GM21717 (cell line): Measurements from ENCODE around the gene GFRA4.

Source experiments
- ATAC-seq: cut with Tn5 transposase; IDR thresholded peaks from one replicate; pipeline ENCODE4 v1.9.1; 2021; ENCODE audit warnings: mild to moderate bottlenecking, moderate library complexity; ENCODE audit not compliant: unreplicated experiment

GFRA4 gene

DNA sequence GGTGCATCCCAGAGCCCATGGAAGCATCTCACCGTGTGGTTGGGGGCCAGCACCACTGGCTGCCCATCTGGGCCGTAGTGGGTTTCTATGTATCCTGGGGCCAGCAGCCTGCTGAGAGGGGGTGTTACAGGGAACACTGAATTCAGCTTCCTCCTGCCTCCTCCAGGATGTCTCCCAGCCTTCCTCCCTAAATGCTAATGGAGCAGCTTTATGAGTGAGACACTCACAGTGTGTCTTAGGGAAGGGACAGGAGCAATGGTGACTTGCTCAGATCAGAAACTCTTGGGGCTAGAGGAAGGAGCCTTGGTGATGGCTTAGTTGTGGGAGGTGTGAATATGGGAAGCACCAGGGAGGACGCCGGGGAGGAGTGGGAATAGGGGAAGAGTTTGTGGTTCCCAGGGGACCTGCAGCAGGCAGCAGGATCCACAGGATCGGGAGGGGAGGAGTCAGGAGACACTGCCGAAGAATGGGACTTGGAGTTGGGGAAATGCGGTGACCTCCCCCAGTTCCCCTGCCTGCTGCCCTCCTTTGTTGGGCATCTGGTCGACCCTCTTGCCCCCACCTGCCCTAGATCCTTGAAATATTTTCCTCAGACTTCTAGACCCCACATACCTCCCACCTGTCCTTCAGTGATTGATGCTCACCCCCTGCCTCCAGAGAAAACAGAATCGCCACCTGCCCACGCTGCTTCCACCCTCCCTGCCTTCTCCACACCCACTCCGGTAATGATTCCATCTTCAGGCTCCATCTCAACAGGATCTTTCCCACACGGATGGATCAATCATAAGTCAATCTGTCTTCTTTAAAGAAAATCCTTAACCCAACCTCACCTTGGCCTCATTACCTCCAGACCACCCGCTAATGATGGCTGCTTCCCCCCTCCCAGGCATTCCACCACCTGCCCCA is 12.0 kb upstream of the GFRA4 start:
- no peak for ATAC-seq

DNA sequence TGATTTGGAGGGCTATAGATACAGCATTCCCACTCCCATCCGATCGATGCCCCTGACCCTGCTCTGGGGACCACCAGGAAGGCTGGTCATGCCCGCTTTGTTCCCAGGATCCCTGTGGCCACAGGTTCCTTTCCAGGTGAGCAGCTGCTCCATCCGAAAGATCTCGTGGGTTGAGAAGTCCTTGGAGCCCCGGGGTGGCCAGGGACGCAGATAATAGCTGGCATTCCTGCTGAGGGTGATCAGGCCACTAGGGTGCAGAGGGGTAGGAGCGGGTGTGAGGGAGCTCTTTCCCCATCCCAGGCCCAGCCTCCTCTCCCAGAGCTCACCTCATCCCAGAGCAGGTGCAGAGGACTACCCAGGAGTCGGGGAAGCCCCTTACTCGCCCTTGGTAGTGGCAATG is 11.2 kb upstream of the GFRA4 start:
- no peak for ATAC-seq

DNA sequence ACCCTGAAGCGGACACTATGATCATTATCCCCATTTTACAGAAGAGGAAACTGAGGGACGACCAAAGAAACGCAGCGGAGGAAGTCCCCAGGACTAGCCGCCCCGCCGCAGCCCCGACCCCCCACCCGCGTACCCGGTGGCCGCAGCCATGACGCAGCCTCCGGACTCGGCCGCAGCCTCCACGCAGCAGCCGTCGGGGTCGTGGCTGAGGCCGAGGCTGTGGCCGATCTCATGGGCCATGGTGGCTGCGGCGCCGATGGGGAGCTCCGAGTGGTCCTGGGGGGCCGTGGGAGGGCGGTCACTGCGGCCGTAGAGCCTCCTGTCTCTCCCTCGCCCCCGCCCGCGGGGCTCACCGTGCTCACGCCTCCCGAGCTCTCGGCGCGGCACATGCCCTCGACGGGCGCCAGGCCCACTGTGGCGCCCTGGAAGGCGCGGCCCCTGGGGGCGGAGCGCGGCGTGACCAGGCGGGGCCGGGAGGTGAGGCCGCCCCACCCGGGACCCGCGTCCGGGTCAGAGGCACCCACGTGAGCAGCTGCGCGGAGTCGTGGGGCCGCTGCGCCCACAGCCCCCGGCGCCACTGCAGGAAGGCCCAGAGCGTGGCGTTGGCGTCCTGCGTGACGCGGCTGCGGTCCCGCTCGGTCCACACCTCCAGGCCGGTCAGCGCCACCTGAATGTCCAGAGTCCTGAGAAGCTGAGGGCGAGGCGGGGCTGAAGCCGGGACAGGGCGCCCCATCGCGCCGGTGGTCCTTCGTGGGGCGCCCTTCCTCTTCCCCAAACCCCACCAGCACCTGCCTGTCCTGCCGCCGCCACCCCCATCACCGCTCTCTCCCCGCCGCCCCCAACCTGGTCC is 10.2 kb upstream of the GFRA4 start:
- no peak for ATAC-seq

DNA sequence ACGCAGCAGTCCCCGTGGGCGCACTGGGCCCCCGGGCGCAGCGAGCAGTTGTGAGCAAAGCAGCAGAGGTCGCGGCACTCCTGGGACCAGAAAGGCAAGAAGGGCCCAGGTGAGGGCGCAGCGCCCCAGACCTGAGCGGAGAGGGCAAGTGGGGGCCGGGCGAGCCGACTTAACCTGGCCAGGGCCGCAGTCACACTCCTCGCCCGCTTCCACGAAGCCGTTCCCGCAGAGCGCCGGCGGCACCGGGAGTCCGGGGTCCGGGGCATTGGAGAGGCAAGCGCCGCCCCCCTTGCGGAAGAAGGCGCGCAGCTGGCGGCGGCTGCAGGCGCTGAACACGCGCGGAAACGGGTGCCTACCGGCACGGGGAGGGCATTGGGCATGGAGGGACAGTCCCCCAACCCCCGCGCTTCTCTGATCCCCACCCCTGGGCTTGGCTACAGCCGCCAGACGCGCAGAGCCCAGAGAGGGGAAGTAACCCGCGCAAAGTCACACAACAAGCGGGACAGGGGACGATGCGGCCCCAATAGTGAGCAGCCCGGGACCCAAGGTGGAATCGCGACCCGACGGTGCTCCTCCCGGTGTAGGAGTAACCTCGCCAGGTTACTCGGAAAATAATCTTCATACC is 9.5 kb upstream of the GFRA4 start:
- ATAC-seq: no peak

DNA sequence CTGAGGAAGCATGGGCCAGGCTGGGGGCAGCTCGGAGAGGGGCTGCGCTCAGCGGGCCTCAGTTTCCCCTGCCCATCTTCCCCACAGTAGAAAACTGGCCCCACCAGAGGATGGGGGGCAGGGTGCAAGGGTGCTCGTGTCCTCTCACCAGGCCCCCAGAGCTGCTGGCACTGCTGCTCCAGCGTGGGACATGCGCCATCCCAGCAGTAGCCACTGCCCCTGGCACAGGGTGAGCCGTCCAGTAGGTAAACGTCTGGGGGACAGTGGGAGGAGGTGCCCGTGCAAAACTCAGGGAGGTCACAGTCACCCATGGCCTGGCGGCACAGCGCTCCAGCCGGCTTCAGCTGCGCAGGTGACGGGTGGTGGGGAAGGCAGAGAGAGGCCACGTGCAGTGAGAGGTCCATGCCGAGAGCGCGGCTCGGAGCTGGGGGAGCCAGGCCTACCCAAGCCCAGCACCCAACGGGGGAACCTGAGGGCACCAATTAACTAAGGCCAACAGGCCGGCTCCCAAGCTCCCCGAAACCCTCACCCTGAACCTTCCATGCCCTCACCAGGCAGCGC is 8.9 kb upstream of the GFRA4 start:
- no peak for ATAC-seq

DNA sequence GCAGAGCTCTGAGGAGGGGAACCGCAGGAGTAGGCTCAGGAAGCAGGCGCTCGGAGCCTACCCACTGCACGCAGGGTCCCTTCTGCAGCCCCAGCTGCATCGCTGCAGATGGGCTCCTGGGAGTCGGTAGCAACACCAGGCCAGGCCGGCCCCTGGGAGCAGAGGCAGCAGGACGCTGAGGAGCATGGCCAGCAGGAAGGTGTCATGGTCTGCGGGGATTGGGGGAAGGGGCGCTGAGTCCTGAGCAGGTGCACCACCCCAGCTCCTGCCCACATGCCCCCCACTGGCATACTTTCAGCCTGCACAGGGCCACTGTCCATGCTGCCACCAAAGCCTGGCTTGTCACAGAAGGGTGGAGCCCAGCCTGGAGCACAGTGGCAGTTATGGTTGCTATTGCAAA is 7.7 kb upstream of the GFRA4 start:
- no peak for ATAC-seq

DNA sequence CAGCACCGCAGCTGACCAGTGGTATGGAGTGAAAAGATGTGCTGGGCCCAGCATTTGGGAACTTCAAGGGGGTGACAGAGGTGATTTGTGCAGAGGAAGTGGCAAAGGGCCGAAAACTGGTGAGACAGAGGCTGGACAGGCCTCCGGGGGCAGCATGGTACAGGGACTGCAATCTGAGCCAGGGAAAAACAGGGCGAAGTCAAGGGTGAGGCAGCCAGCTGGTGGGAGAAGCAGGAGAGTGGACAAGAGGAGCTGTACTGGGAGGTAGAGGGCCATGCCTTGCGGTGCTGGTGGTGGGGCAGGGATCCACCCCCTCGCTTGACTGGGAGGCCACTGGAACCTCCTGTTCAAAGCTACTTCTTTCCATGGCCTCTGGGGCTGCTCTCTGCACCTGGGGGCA is 7.3 kb upstream of the GFRA4 start:
- no peak for ATAC-seq

DNA sequence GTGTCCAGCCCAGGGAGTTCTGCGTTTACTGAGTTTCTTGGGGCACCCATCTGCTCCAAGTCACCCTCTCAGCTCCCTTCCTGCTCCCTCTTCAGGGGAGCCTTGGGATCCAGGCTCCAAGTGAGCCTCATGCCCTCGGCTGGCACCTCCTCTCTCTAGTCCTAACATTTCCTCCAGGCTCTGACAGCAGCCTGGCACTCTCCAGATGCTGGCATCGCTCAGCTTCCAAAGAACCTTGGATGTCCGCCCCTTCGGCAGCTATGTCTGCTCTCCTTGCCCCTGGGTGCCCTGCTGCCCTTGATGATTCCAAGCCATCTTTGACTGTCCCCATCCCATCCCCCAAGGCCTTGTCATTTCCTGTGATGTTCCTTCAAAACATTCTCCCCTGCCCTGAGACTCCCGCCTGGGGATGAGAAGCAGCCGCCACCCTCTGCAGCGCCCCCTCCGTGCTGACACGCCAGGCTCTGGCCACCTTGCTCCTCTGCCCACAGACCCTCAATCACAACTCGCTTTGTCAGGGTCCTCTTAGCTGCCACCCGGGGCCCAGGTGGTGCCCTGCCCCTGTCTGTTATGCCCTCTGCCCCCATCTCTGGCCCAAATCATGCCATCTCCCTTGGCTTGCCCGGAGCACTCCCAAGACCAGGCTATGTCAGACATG is 6.6 kb upstream of the GFRA4 start:
- no peak for ATAC-seq

DNA sequence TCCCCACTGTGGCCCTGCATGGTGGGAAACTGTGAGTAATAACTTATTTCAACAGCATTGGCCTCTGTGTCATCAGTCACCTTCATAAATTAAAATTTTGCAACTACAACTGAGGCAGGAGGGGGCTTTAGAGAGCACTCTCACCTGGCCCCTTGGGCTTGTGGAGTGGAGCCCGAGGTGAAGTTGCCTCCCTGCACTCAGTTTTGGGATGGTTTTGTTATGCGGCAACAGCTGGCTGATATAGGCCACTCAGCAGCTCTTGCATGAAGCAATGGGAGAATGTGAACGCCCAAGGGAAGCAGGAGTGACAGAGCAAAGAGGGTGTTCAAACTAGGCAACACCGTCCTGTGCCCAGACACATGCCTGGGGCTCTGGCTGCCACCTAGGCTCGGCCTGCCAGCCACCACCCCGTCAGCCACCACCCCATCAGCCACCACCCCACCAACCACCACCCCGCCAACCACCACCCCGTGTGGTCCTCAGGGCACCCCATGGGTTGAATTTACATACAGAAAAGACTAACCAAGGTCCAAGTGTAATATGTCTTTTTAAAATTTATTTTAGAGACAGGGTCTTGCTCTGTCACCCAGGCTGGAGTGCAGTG is 4.3 kb upstream of the GFRA4 start:
- ATAC-seq: no peak

DNA sequence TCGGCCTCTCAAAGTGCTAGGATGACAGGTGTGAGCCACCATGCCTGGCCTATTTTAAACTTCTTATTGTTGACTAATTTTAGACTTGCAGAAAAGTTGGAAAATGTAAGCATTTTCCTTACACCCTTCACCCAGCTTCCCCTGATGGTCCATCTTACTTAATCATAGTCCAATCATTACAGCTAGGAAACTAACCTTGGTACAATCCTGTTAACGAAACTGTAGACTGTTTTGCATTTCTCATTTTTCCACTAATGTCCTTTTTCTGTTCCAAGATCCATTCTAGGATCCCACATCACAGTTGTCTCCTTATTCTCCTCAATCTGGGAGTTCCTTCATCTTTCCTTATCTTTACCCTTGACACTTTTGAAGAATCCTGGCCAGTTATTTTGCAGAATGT is 659 bp upstream of the GFRA4 start:
- ATAC-seq: no peak

DNA sequence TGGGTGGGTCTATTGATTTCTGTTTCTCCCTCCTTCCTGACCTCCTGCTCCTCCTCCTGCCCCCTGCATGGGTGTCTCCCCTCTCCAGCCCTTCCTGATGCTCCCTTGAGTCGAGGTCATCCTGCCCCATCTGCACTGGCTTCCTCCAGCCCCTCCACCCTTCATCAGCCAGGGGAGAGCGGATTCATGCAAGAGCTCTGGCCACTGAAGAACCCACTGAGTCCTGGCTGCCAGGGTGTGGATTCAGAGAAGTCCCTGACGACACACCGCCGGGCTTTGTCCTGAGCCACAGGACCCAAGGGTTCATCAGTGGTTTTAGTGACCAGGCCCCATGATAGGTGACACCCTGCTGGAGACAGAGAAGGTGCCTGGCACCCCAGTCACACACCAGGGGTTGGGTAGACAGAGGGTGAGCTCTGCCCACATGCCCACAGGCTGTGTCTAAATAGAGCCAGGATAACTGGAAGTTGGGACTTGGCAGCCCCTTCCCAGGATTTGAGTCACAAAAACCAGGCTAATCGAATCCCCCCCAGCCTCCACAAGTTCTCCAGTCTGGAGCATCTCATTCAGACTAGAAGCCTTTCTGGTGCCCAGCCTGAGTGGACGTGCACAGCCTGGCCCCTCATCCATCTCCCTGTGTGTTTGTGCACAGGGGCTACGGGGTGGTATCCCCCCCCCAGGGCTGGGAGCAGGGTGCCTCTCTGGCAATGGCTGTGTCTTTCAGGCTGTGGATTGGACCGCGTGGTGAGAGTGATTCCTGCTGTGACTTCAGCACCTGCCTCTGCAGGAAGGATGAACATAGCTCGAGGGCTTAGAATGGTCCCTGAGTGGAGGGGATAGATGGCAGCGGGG is 1.2 kb downstream of the GFRA4 start:
- no peak for ATAC-seq

DNA sequence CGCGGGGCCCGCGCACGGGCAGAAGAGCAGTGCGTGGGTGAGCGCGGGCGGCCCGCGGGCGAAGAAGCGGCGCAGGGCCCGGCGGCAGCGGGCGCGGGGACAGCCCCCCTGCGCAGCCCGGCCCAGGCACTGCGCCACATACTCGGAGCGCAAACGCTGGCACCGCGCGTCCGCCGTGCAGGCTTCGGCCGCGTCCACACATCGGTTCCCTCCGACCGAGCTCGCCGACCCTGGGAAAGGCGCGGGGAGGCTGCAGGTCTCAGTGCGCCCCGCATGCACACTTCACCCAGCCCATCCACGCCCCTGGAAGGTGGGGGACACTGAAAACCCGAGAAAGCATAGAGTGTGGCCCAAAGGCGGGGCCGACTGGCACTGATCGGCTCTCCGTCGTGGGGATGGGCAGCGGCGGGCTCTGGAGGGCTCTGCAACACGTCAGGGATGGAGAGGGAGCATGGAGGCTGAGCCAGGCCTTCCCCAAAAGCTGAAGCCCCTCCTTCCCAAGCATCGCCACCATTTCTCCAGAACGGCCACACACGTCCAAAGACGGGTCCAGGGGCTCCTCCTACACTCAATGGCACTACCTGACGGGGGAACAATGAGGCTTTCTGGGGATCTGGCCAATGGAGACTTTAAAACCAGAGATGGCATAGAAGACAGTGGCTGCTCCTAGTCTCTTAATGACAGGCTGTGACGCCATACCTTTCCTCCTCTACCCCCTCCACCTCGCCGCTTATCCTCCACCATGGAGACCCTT is 2.0 kb downstream of the GFRA4 start:
- no peak for ATAC-seq

DNA sequence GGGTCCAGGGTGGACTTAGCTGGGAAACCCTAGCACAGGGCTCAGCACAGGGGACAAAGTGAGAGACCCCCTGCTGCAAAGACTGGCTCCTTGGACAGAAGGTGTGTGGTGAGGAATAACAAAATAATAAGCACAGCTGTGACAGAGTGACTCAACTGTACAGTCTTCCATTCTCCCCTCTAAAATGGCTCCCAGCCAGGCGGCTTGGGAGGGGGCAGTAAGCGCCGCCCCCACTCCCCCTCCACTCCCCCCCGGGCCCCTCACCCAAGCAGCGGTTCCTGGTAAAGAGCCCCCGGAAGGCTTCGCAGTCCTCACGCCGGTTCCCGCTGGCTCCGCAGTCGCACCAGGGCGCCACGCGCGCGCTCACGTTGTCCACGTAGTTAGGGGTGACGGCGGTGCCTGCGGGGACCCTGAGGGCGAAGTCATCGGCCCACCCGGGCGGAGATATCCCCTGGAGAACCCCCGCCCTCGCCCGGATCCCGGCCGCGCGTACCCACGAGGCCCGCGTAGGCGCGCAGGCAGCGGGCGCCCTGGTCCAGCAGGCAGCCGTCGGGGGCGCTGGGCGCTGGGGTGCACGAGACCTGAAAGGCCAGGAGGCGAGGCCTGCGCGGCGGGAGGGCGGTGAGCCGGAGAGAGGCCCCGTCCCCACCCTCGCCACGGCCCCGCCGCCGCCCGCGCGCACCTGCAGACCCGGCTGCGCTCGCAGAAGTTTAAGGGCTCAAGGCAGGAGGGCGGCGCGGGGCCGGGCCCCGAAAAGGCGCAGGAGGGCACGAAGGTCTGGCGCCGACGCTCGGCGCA is 2.7 kb downstream of the GFRA4 start:
- no peak for ATAC-seq

DNA sequence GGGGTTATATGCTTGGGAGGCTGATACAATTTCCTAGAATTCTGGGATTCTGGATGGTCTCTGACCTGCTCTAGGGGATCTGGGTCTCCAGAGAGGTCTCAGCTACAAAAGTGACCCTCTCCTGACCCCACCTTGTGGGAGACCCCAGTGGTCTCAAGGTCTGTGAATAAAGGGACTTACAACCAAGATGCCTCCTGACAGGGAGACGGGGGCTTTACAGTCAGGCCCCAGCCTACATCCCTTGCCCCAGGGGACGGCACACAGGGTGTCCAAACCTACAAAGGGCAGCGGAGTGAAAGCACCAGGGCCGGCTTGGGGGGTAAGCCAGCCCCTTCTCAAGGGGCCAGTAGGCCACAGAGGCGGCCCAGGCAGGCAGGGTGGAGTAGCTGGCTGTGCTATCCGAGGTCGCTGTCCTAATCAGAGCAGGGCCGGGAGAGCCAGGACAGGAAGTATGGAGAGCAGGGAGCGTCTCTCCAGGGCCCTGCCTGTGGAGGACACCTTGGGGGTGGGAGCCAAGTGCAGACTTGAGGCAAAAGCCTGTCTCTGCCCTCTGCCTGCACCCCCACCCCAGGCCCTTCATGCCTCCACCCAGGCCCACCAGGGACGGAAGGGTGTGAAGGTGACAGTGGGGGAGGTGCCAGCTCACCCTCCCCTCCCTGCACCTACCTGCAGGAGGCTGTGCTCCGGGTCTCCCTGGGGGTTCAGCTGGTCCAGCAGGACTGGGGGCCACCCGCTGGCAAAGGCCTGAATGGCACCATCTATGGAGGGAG is 3.5 kb downstream of the GFRA4 start:
- no peak for ATAC-seq

DNA sequence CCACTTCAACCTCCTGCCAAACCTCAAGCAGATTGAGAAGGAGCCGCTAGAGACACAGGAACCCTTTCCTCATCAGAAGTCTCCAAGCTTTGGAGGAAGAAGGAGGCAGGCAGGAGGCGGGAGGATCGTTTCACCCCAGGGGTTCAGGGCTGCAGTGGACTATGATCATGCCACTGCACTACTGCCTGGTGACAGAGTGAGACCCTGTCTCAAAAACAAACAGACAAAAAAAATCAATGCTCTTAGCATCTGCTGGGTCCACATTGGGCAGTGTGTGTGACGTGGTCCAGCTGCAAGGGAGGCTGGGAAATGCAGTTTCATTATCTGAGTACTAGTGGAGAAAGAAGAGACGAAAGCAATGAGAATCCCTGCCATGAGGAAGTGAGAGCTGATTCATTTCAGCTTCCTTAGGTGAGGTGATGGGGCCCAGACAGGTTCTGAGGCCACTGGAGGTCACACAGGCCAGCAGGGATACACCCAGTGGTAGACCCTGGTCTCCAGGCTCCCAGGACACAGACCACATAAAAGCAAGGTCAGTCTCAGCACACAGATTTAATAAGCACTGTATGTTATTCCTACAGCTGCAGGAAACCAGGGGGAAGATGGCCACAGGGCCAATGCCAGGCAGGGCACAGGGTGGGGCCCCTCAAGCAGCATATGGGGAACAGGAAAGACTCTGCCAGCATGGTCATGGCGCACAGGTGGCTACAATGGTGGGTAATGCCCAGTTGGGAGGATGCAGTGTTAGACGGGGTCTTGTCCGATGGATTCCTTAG is 4.3 kb downstream of the GFRA4 start:
- ATAC-seq: peak; percentile 90

DNA sequence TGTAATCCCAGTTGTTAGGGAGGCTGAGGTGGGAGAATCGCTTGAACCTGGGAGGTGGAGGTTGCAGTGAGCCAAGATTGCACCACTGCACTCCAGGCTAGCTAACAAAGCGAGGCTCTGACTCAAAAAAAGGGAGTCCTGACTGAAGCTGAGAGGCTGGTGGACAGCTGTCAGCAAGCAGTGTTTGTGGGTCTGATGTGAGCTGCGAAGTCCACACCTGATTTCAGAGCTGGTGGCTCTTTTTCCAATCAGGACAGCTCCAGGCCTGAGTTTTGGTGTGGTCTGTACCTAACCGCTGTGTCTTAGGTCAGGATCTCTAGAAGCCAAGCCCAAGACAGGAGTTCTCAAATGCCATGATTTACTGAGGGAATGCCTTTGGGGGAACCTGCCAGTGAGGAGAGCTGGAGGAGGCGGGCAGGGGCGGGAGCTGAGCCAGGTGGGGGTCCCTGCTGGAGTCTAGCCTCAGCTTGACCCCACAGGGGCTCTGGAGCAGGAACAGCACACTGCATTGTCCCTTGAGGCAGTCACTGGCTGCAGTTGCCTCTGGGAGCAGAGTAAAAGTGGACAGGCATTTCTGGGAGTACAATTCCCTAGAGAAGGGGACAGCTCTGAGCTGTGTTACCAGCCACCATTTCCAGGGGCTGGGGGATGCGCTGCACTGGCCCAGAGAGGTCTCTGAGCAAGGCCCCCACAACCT is 5.0 kb downstream of the GFRA4 start:
- no peak for ATAC-seq
